HEK293 (cell line): Measurements from ENCODE around the gene BTNL9.

Experiments used
- CTCF ChIA-PET: fragments of 350-600 bp; formaldehyde crosslinking; extraction: SDS; loops from one replicate; lab custom pipeline; 2021; ENCODE audit warnings: antibody characterized with exemption; lab: Yijun Ruan, JAX
- POLR2A ChIA-PET: fragments of 300-600 bp; formaldehyde crosslinking; extraction: SDS; loops from one replicate; lab custom pipeline; 2020; ENCODE audit warnings: antibody characterized with exemption, inconsistent platforms; lab: Yijun Ruan, JAX
- H3K27ac ChIP-seq: fragments of 200-500 bp; sonication (Bioruptor generic); 2 replicates; pipeline ENCODE4 v1.5.1; 2014; ENCODE audit warnings: low read depth, low read length, control low read depth, inconsistent platforms; ENCODE audit errors: extremely low read depth
- H3K36me3 ChIP-seq, 2 experiments: fragments of 200-500 bp in 1 of 2; sonication (Bioruptor generic) in 1 of 2; 1 replicate in 1 of 2; 2 replicates in 1 of 2; pipeline ENCODE4 v1.5.1; 2014 to 2017; ENCODE audit warnings: inconsistent platforms in 2 of 2, low read length in 2 of 2; ENCODE audit not compliant: control insufficient read depth in 2 of 2, insufficient read depth in 1 of 2
- H3K4me1 ChIP-seq: fragments of 200-500 bp; sonication (Bioruptor generic); 2 replicates; pipeline ENCODE4 v1.5.1; 2014; ENCODE audit warnings: mild to moderate bottlenecking, low read length, inconsistent platforms; ENCODE audit not compliant: control insufficient read depth, insufficient read depth
- H3K4me3 ChIP-seq: 2 replicates; pipeline ENCODE4 v1.5.1; 2011; ENCODE audit warnings: low read depth, mild to moderate bottlenecking, control low read depth, low read length, moderate library complexity
- H3K9me3 ChIP-seq: fragments of 200-500 bp; sonication (Bioruptor generic); 2 replicates; pipeline ENCODE4 v1.5.1; 2014; ENCODE audit warnings: low read depth, low read length, inconsistent platforms; ENCODE audit not compliant: control insufficient read depth, insufficient read depth
- CTCF ChIP-seq: fragments of 450-650 bp; formaldehyde crosslinking; IDR thresholded peaks from 2 replicates; pipeline ENCODE4 v1.5.1; 2016; ENCODE audit warnings: missing biosample characterization, missing genetic modification characterization
- IKZF3 ChIP-seq: fragments of 450-650 bp; IDR thresholded peaks from 2 replicates; pipeline ENCODE4 v1.5.0; 2018; ENCODE audit warnings: missing biosample characterization, mild to moderate bottlenecking, missing genetic modification characterization, moderate library complexity
- PRDM10 ChIP-seq: fragments of 450-650 bp; formaldehyde crosslinking; IDR thresholded peaks from 2 replicates; pipeline ENCODE4 v1.5.1; 2016; ENCODE audit warnings: missing biosample characterization, missing genetic modification characterization
- PRDM2 ChIP-seq: fragments of 450-650 bp; formaldehyde crosslinking; IDR thresholded peaks from 2 replicates; pipeline ENCODE4 v1.5.1; 2016; ENCODE audit warnings: missing biosample characterization, missing genetic modification characterization, borderline replicate concordance
- ZBTB17 ChIP-seq: fragments of 450-650 bp; formaldehyde crosslinking; IDR thresholded peaks from 2 replicates; pipeline ENCODE4 v1.5.1; 2016; ENCODE audit warnings: missing biosample characterization, missing genetic modification characterization
- ZFHX2 ChIP-seq: fragments of 450-650 bp; formaldehyde crosslinking; conservative IDR thresholded peaks from 2 replicates; pipeline ENCODE4 v1.5.1; 2016; ENCODE audit warnings: missing biosample characterization, missing genetic modification characterization
- ZNF223 ChIP-seq: fragments of 450-650 bp; formaldehyde crosslinking; IDR thresholded peaks from 2 replicates; pipeline ENCODE4 v1.5.1; 2016; ENCODE audit warnings: missing biosample characterization, missing genetic modification characterization
- ZNF292 ChIP-seq: fragments of 450-650 bp; formaldehyde crosslinking; IDR thresholded peaks from 2 replicates; pipeline ENCODE4 v1.5.1; 2016; ENCODE audit warnings: low read depth, missing biosample characterization, missing genetic modification characterization, borderline replicate concordance
- ZNF366 ChIP-seq: fragments of 450-650 bp; formaldehyde crosslinking; conservative IDR thresholded peaks from 2 replicates; pipeline ENCODE4 v1.5.1; 2016; ENCODE audit warnings: missing biosample characterization, missing genetic modification characterization
- ZNF394 ChIP-seq: fragments of 450-650 bp; formaldehyde crosslinking; IDR thresholded peaks from 2 replicates; pipeline ENCODE4 v1.5.1; 2016; ENCODE audit warnings: missing biosample characterization, missing genetic modification characterization, mild to moderate bottlenecking, moderate library complexity, borderline replicate concordance
- ZNF433 ChIP-seq: fragments of 450-650 bp; formaldehyde crosslinking; IDR thresholded peaks from 2 replicates; pipeline ENCODE4 v1.5.1; 2016; ENCODE audit warnings: missing biosample characterization, missing genetic modification characterization, low read depth
- ZNF600 ChIP-seq: fragments of 450-650 bp; formaldehyde crosslinking; IDR thresholded peaks from 2 replicates; pipeline ENCODE4 v1.5.1; 2016; ENCODE audit warnings: missing biosample characterization, missing genetic modification characterization
- ZNF707 ChIP-seq: fragments of 450-650 bp; formaldehyde crosslinking; IDR thresholded peaks from 2 replicates; pipeline ENCODE4 v1.5.1; 2016; ENCODE audit warnings: missing biosample characterization, missing genetic modification characterization
- ZNF785 ChIP-seq: fragments of 450-650 bp; formaldehyde crosslinking; IDR thresholded peaks from 2 replicates; pipeline ENCODE4 v1.5.1; 2016; ENCODE audit warnings: missing biosample characterization, missing genetic modification characterization
- TF ChIP-seq, protein P1 (sequence below): fragments of 450-650 bp; formaldehyde crosslinking; optimal IDR thresholded peaks from 2 replicates; pipeline ENCODE3; 2016; ENCODE audit warnings: missing biosample characterization, mild to moderate bottlenecking, missing genetic modification characterization

BTNL9 gene

DNA sequence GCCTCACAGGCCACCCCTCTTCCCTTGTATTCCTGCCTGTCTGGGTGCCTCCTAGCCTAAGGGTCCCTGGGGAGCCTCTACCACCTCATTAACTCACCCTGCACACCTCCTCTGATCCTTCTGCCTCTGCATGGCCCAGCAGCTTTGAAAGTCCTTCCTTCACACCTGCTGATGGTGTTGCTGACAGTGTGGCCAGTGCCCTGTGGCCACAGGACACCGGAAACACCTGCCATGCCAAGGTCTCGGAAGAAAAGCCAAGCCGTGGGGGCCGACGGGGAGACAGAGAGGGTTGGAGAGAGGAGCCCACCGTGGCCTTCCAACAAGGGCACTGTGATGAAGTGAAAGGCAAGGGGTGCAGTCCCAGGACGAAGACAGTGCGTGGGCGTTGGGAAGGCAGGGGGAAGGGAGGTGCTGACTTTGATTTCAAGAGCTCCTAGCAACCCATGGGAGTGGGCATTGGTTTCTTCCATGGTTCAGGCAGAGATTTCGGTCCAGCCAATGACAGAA, 4.1 kb downstream of the BTNL9 start:
- TF ChIP-seq ZFHX2 (tag by site-specific recombination) (peak; percentile 38; the same call in 1 of the 2 replicates), ZNF433 (no peak)
- Histone ChIP-seq H3K4me1 (no peaks in the 10 kb centered on the region), H3K36me3 (no peaks in the 10 kb centered on the region), H3K27ac (no peak overlapping the region), H3K9me3 (no peaks in the 10 kb centered on the region), H3K4me3 (no peak overlapping the region)
- ChIA-PET CTCF (no interaction called here), POLR2A (no interaction called here)

DNA sequence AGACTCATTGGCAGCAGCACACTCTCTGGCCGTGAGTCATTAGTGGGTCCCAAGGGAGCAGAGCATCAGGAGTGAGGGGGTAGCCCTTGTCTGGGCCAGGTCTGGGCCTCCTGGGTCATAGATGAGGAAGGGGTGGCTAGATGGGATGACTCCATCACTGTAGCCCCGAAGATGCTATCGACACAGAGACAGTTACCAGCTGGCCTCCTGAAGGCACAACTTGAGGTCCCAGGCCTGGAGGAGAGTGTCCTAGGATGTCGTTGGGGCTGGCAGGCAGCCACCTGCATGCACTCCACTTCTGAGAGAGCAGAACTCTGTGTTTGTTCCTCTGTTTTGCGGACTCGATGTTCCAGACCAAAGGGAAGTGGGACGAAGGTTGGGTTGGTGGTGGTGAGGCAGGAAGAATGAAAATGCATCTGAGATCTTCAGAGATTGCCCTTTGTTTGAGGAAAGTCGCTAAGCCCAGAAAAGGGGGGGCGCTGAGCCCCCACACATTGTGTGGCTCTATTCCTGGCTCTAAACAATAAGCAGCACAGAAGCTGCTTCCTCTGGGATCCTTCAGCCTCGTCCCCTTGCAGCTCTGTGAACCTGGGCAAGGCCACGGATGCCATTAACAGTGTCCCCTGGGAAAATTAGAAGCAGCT, 4.7 kb downstream of the BTNL9 start:
- Histone ChIP-seq H3K4me3 (no peak overlapping the region), H3K36me3 (no peaks in the 10 kb centered on the region), H3K27ac (no peak overlapping the region), H3K4me1 (no peaks in the 10 kb centered on the region), H3K9me3 (no peaks in the 10 kb centered on the region)
- TF ChIP-seq ZNF292 (tag by site-specific recombination) (no peak), PRDM2 (no peak), ZNF707 (no peak), ZNF223 (no peak), ZNF785 (no peak), IKZF3 (no peak), ZNF394 (tag by site-specific recombination) (peak; percentile 54; the same call in 1 of the 2 replicates), CTCF (tag by site-specific recombination) (no peak), ZBTB17 (tag by site-specific recombination) (0 out of 2 replicates have a peak, but pooled peaks have one; percentile 50), ZNF366 (tag by site-specific recombination) (peak; percentile 35; the same call in 1 of the 2 replicates), ZNF600 (tag by site-specific recombination) (peak; percentile 83; the same call in 1 of the 2 replicates), PRDM10 (peak; percentile 97)
- TF ChIP-seq, protein P1, sequence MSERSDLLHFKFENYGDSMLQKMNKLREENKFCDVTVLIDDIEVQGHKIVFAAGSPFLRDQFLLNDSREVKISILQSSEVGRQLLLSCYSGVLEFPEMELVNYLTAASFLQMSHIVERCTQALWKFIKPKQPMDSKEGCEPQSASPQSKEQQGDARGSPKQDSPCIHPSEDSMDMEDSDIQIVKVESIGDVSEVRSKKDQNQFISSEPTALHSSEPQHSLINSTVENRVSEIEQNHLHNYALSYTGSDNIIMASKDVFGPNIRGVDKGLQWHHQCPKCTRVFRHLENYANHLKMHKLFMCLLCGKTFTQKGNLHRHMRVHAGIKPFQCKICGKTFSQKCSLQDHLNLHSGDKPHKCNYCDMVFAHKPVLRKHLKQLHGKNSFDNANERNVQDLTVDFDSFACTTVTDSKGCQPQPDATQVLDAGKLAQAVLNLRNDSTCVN (tag by site-specific recombination), result no peak
- ChIA-PET POLR2A (no interaction called here), CTCF (no interaction called here)
